ENCODE measurements around the gene ASPN.

DNA sequence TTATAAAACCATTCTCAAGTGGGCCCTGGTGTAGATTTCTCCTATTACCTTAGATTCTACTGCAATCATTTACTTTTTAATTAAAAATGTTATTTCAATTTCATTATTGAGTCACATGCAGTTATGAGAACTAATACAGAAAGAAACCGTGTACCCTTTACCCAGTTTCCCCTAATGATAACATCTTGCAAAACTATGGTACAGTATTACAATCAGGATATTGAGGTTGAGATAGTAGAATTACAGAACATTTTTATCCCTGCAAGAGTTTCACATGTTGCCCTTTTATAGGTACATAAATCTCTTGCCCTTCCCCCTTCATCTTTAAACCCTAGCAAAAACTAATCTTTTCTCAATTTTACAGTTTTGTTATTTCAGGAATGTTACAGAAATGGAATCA is 47.0 kb downstream of the ASPN start:
- TF ChIP-seq CTCF (IDR thresholded peaks at IDR 0.05 in 4 of 5, conservative IDR thresholded peaks at IDR 0.05 in 1 of 5) (no peak), POLR2A (IDR thresholded peaks at IDR 0.05) (no peak)
